HUES64 (cell line): ENCODE measurements around the gene ZNF462.
"Not testable (repeated sequence)": the region's sequence is repeated elsewhere in the genome, so short reads cannot be mapped to it uniquely, and the experiment has no call there.

ENCODE experiments used
- H3K27ac ChIP-seq: 2 replicates; pipeline ENCODE4 v1.7.0; 2013; ENCODE audit warnings: low read depth, low read length, inconsistent platforms
- H3K27me3 ChIP-seq: 2 replicates; pipeline ENCODE4 v1.6.1; 2013; ENCODE audit warnings: mild to moderate bottlenecking, low read length; ENCODE audit not compliant: insufficient read depth
- H3K36me3 ChIP-seq: 2 replicates; pipeline ENCODE4 v1.6.1; 2013; ENCODE audit warnings: mild to moderate bottlenecking, low read length; ENCODE audit not compliant: insufficient read depth
- H3K4me1 ChIP-seq: 2 replicates; pipeline ENCODE4 v1.6.1; 2013; ENCODE audit warnings: mild to moderate bottlenecking, low read length, moderate library complexity; ENCODE audit not compliant: insufficient read depth
- H3K4me3 ChIP-seq: 2 replicates; pipeline ENCODE4 v1.5.1; 2013; ENCODE audit warnings: mild to moderate bottlenecking, low read length, moderate library complexity
- H3K9ac ChIP-seq: 2 replicates; pipeline ENCODE4 v1.6.1; 2013; ENCODE audit warnings: mild to moderate bottlenecking, low read depth, low read length
- H3K9me3 ChIP-seq: 2 replicates; pipeline ENCODE4 v1.6.1; 2013; ENCODE audit warnings: low read depth, low read length; ENCODE audit not compliant: insufficient read depth
- WGBS: fragments of 150-250, 120-280 bp; methylation state at CpG from one replicate; pipeline ENCODE4 v1.1.7; 2013; ENCODE audit warnings: missing lambda C conversion rate; 5-methylcytosine and 5-hydroxymethylcytosine counted together

Gene ZNF462

DNA sequence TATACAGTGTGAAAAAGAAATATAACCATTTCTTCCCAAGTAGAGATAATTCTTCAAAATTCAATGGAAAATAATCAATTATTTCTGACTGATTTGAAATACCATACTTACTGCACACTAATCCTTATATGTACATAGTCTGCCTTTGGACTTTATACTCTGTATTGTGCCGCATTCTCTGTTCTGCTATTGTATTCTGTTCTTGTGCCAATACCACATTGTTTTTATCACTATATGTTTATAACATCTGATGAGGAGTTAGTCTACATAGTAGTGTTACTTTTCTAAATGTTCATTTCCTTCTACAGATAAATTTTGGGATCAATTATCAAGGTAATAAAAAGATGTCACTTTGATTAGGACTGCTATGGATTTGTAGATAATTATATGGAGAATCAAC is 16.7 kb upstream of the ZNF462 start:
- no peak overlapping the region for H3K9ac ChIP-seq
- H3K36me3 ChIP-seq: no peaks in the 10 kb centered on the region
- no peak overlapping the region for H3K4me3 ChIP-seq
- no peaks in the 10 kb centered on the region for H3K27me3 ChIP-seq
- no peaks in the 10 kb centered on the region for H3K4me1 ChIP-seq
- no peak overlapping the region for H3K27ac ChIP-seq
- 100% methylated on average over 1 of the region's 1 CpG for WGBS
- H3K9me3 ChIP-seq: no peaks in the 10 kb centered on the region

DNA sequence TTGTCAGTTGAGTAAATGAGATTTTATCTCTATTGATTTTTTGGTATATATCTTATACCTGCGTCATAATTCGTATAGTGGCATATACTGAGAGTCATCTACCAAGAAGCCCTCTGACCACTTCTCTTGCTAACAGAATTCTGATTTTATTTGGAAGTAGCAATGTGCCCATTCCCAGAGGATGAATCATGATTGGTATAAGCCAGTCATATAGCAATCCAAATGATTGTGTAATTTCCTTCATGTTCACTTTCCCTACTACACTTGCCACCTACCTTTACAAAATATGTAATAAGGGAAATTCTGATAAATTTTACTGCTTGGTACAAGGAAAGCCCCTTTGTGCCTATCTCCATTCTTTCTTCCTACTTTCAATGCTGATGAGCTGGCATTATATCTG is 16.1 kb upstream of the ZNF462 start:
- no peaks in the 10 kb centered on the region for H3K4me1 ChIP-seq
- H3K27me3 ChIP-seq: no peaks in the 10 kb centered on the region
- WGBS: 100% methylated on average over 2 of the region's 2 CpGs
- no peak overlapping the region for H3K9ac ChIP-seq
- H3K9me3 ChIP-seq: no peaks in the 10 kb centered on the region
- no peaks in the 10 kb centered on the region for H3K36me3 ChIP-seq
- H3K27ac ChIP-seq: no peak overlapping the region
- no peak overlapping the region for H3K4me3 ChIP-seq

- not testable (repeated sequence) for H3K4me3 ChIP-seq, H3K9me3 ChIP-seq
- WGBS: 98% methylated on average over 8 of the region's 8 CpGs
Measured at GRCh38 chr9:106851640-106852039, 11.3 kb upstream of the ZNF462 start.

DNA sequence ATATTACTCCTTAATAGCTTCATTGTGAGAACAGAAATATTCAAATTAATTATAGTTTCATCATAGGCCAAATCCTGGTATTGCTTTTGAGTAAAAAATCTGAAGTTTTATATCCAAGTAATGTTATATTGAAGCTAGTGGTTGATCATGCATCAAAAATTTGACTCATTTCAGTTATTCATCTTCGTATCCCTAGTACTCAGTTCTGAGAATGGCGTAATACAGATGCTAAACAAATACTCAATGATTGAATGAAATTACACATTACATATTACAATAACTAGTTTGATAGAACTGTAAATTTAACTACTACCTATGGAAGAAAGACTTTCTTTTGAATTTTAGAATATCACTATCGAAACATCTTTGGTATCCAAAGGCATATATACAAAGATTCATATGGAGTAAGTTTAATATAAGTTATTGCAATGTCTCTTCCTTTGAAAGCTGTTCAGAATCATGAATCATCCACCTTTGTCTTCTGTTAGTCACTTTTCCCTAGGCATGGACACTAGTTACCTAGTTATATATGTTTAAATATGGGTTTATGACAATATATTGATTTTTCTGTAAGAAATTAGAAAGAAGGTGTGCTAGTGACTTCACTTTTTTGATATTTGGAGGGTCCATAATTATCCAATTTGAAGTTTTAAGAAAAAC is 5.0 kb upstream of the ZNF462 start:
- Histone ChIP-seq H3K4me1 (peaks cover 14% of the 10 kb centered on the region), H3K27ac (no peak overlapping the region), H3K27me3 (no peaks in the 10 kb centered on the region), H3K36me3 (no peaks in the 10 kb centered on the region), H3K4me3 (no peak overlapping the region), H3K9ac (no peak overlapping the region), H3K9me3 (no peaks in the 10 kb centered on the region)
- WGBS: no CpG with 5 or more reads among the region's 3 CpGs

More at GRCh38 chr9:106851640-106852039, 11.3 kb upstream of the ZNF462 start:
- not testable (repeated sequence) for H3K9ac ChIP-seq, H3K4me1 ChIP-seq, H3K27me3 ChIP-seq, H3K27ac ChIP-seq, H3K36me3 ChIP-seq

DNA sequence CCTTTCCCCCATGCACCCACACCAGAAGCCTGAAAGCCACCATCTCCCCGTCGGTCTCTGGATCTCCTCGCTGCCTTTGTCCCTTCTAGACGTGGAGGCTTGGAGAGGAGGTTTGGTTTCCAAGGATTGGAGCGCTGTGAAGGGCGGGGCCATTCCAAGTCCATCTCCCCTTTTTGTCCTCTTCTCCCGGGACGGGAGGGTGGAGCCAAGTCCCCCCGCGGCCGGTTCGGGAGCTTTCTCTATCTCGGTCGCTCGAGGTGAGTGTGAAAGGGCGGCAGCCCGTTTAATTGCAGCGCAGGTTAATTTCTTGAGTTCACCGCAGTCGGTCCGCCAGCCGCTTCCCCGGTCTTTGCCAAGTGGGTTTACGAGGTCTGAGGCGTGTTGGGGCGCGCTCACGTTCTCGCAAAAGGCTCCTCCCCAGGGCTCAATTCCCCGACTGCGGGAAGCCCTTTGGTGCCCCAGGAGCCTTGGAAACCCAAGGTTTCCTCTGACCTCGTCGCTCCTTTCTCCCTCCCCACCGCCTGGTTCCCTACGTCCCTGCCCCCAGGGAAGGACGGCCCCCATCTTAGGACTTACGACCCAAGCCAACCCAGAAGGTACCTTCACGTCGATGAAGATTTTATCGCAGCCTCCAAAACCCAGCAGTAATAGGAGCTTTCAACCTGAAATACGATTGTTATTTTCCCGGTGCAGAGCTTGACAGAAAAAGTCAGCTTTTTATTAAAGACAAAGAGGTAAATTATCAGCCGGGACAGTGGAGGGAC is 2.8 kb upstream of the ZNF462 start:
- Histone ChIP-seq H3K9ac (peak overlapping the region; percentile 94), H3K36me3 (no peaks in the 10 kb centered on the region), H3K4me3 (peak overlapping the region; percentile 77), H3K9me3 (no peaks in the 10 kb centered on the region), H3K27ac (peak overlapping the region; percentile 96), H3K27me3 (no peaks in the 10 kb centered on the region), H3K4me1 (peaks cover 20% of the 10 kb centered on the region)
- 2% methylated on average over 43 of the region's 43 CpGs for WGBS

- Histone ChIP-seq H3K4me1 (peaks cover 29% of the 10 kb centered on the region), H3K27me3 (no peaks in the 10 kb centered on the region), H3K27ac (peak overlapping the region; percentile 96), H3K9ac (peak overlapping the region; percentile 94), H3K9me3 (no peaks in the 10 kb centered on the region), H3K4me3 (peak overlapping the region; percentile 77), H3K36me3 (0 out of 2 replicates have a peak, but pooled peaks cover 3% of the 10 kb centered on the region)
- WGBS: under 1% methylated on average over 49 of the region's 51 CpGs
Measured at GRCh38 chr9:106860721-106861639, 2.0 kb upstream of the ZNF462 start.

DNA sequence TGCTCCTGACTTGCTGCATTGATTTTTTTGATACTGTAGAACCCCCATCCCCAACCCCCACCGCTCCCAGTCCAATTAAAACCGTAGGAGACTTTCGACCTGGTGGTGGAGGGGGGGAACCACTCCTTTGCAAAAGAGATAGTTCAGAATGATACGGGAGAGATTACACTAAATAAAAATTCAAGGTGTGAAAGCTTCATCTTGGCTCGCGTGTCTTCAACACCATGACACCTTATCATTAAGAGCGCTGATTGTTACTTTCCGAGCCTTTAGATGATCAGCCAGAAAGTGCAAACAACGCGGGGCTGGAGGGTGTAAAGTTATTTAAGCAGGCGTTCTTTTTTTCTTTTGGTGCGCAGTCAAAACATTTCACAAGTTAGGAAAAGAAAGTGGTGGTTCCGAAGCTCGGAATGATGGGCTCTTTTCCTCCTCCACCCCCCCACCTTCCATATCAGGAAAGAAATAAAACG is 1.3 kb upstream of the ZNF462 start:
- WGBS: 2% methylated on average over 10 of the region's 15 CpGs
- Histone ChIP-seq H3K4me3 (peak overlapping the region; percentile 77), H3K9ac (peak overlapping the region; percentile 94), H3K27me3 (no peaks in the 10 kb centered on the region), H3K27ac (peak overlapping the region; percentile 96), H3K4me1 (peaks cover 35% of the 10 kb centered on the region), H3K36me3 (0 out of 2 replicates have a peak, but pooled peaks cover 6% of the 10 kb centered on the region), H3K9me3 (no peaks in the 10 kb centered on the region)

GRCh38 chr9:106862110-106862820 is 701 bp upstream of the ZNF462 start:
- Histone ChIP-seq H3K9ac (peak overlapping the region; percentile 94), H3K27ac (peak overlapping the region; percentile 96), H3K27me3 (no peaks in the 10 kb centered on the region), H3K4me1 (peaks cover 41% of the 10 kb centered on the region), H3K36me3 (0 out of 2 replicates have a peak, but pooled peaks cover 6% of the 10 kb centered on the region), H3K4me3 (peak overlapping the region; percentile 77), H3K9me3 (no peaks in the 10 kb centered on the region)
- WGBS: under 1% methylated on average over 32 of the region's 32 CpGs

DNA sequence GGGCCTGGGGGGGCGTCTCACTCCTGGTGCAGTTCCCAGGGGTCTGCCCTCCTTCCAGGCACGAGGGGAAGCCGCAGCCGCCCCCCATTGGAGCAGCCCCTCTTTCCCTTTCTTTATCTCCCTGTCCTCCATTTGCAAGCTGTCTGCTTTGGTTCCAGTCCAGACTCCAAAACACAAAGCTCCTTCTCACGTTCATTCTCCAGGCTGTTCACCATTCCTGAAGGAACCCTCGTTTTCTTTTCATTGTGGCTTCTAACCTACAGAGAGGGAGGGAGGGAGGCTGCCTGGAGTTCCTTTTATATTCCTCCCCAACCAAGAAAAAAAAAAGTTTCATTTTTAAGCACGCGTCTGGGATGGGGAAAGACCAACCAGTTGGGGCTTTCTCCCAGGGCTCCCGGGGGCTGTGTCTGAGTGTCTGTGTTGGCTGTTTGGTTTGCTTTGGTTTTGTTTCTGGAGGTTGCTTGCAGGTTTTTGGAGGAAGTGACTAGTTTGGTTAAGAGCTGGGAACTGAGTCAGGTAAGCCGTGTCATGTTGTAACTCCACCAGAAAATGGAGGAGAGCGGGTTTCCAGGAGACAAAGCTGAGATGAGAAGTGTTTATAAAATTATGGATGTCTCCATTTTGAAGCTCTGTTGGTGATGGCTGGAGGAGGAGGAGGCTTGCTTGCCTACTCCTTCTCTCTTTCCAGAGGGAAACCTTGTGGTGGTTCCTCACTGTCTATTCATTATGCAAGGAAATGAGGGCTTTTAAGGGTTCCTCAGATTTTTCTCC is 1.6 kb downstream of the ZNF462 start:
- WGBS: 6% methylated on average over 11 of the region's 11 CpGs
- Histone ChIP-seq H3K9ac (peak overlapping the region; percentile 94), H3K27ac (peak overlapping the region; percentile 65), H3K9me3 (no peaks in the 10 kb centered on the region), H3K4me1 (peaks cover 51% of the 10 kb centered on the region), H3K36me3 (peaks cover 22% of the 10 kb centered on the region), H3K4me3 (peak overlapping the region; percentile 77), H3K27me3 (no peaks in the 10 kb centered on the region)

GRCh38 chr9:106866243-106866642 is 3.3 kb downstream of the ZNF462 start:
- no peaks in the 10 kb centered on the region for H3K9me3 ChIP-seq
- H3K9ac ChIP-seq: no peak overlapping the region
- H3K36me3 ChIP-seq: peaks cover 26% of the 10 kb centered on the region
- H3K27me3 ChIP-seq: no peaks in the 10 kb centered on the region
- 100% methylated on average over 1 of the region's 1 CpG for WGBS
- no peak overlapping the region for H3K27ac ChIP-seq
- peak overlapping the region; percentile 77 for H3K4me3 ChIP-seq
- peaks cover 67% of the 10 kb centered on the region for H3K4me1 ChIP-seq
